K562 (cell line): ENCODE data around the gene DR1. TPM values are rescaled to one million over a fixed set of nuclear protein-coding genes. Genes with fewer than 3 reads are reported as not detected.

Source experiments
- ATAC-seq: fragments of 200-7000 bp; cut with Tn5 transposase; 3 replicates; pipeline ENCODE4 v1.9.1; 2020; ENCODE audit warnings: moderate library complexity
- BruUV-seq: library from RNA; stranded (reverse); fragments of 400-500 nt; replicated peaks from 2 replicates; lab custom pipeline; 2021; lab: Mats Ljungman, UMichigan
- CTCF ChIA-PET: fragments of 300-600 bp; formaldehyde crosslinking; extraction: SDS; loops from one replicate; lab custom pipeline; 2021; ENCODE audit warnings: low intra/inter-chr PET ratio; lab: Yijun Ruan, JAX
- POLR2A ChIA-PET: fragments of 300-600, 350-650 bp; sonication (Branson Sonifier 250); formaldehyde crosslinking; extraction: SDS; loops from one replicate; lab custom pipeline; 2021; ENCODE audit warnings: antibody characterized with exemption, inconsistent platforms; lab: Yijun Ruan, JAX
- DNase-seq, 4 experiments: peaks; one replicate each; pipeline versions ENCODE4 v3.0.0 to v3.0.0-alpha.2; 2011 to 2018; ENCODE audit warnings: low spot score in 3 of 4, mixed read lengths in 3 of 4; ENCODE audit errors: extremely low read depth in 1 of 4
- FAIRE-seq: peaks from 2 replicates; lab custom pipeline; 2011; peaks lifted over from hg19 to GRCh38; lab: Jason Lieb, UNC
- H2AFZ ChIP-seq: 2 replicates; pipeline ENCODE4 v1.6.0; 2011; ENCODE audit warnings: low read depth, low read length, control low read depth, inconsistent platforms
- H3K27ac ChIP-seq: fragments of 200-600 bp; 3 replicates; pipeline ENCODE4 v1.8.0; 2011; ENCODE audit warnings: low read depth, mild to moderate bottlenecking, control low read depth, inconsistent platforms, low read length, moderate library complexity, mixed read lengths; ENCODE audit errors: extremely low read depth
- H3K27me3 ChIP-seq, 2 experiments: fragments of 300-600 bp in 1 of 2; 2 replicates in 1 of 2; 3 replicates in 1 of 2; pipeline versions ENCODE4 v1.6.0 to v1.8.0; 2011; ENCODE audit warnings: inconsistent platforms in 2 of 2, low read length in 2 of 2, mild to moderate bottlenecking in 1 of 2, mixed read lengths in 1 of 2, moderate library complexity in 1 of 2; ENCODE audit not compliant: control insufficient read depth in 2 of 2, insufficient read depth in 2 of 2
- H3K36me3 ChIP-seq: fragments of 300-600 bp; 3 replicates; pipeline ENCODE4 v1.8.0; 2011; ENCODE audit warnings: mild to moderate bottlenecking, low read length, inconsistent platforms; ENCODE audit not compliant: control insufficient read depth, insufficient read depth
- H3K4me1 ChIP-seq, 2 experiments: fragments of 200-600 bp in 1 of 2; replicated peaks in 1 of 2; 2 replicates in 1 of 2; 3 replicates in 1 of 2; pipeline versions ENCODE4 v1.5.1 to v1.8.0; 2011; ENCODE audit warnings: inconsistent platforms in 2 of 2, low read length in 2 of 2, mild to moderate bottlenecking in 1 of 2, mixed read lengths in 1 of 2, moderate library complexity in 1 of 2; ENCODE audit not compliant: control insufficient read depth in 2 of 2, insufficient read depth in 2 of 2
- H3K4me2 ChIP-seq: 2 replicates; pipeline ENCODE4 v1.6.1; 2011; ENCODE audit warnings: low read length, control low read depth, inconsistent platforms, mixed read lengths; ENCODE audit not compliant: insufficient read depth
- H3K4me3 ChIP-seq: fragments of 200-600 bp; sonication (generic), shearing (Covaris generic); 2 replicates; pipeline ENCODE4 v1.5.1; 2016; ENCODE audit warnings: control low read depth, inconsistent platforms
- H3K79me2 ChIP-seq: fragments of 200-600 bp; 3 replicates; pipeline ENCODE4 v1.8.0; 2011; ENCODE audit warnings: low read length, inconsistent platforms; ENCODE audit not compliant: control insufficient read depth, insufficient read depth
- H3K9ac ChIP-seq, 2 experiments: 2 replicates each; pipeline versions ENCODE4 v1.6.0 to v1.6.1; 2011; ENCODE audit warnings: low read depth in 2 of 2, low read length in 2 of 2, control low read depth in 1 of 2, inconsistent platforms in 1 of 2, mild to moderate bottlenecking in 1 of 2, mixed read lengths in 1 of 2; ENCODE audit not compliant: insufficient read depth in 1 of 2
- H3K9me1 ChIP-seq: one replicate; pipeline ENCODE4 v1.6.0; 2011; ENCODE audit warnings: inconsistent platforms, mild to moderate bottlenecking, low read length, moderate library complexity; ENCODE audit not compliant: control insufficient read depth, insufficient read depth
- H3K9me3 ChIP-seq: replicated peaks from 2 replicates; pipeline ENCODE4 v1.5.1; 2011; ENCODE audit warnings: low read depth, low read length, inconsistent platforms; ENCODE audit not compliant: control insufficient read depth, insufficient read depth
- H4K20me1 ChIP-seq: replicated peaks from 2 replicates; pipeline ENCODE4 v1.6.1; 2011; ENCODE audit warnings: low read length, inconsistent platforms, mixed read lengths; ENCODE audit not compliant: control insufficient read depth, insufficient read depth
- BCL6 ChIP-seq: fragments of 250-450 bp; sonication (Bioruptor Pico); IDR thresholded peaks from 2 replicates; pipeline ENCODE4 v1.4.0; 2020
- IRF9 ChIP-seq: fragments of 450-650 bp; IDR thresholded peaks from 2 replicates; pipeline ENCODE4 v1.6.1; 2016; ENCODE audit warnings: missing biosample characterization, missing genetic modification characterization
- MBD2 ChIP-seq: sonication (generic); IDR thresholded peaks from 2 replicates; pipeline ENCODE4 v1.6.1; 2016; ENCODE audit warnings: low read depth, borderline replicate concordance
- TAF15 ChIP-seq: fragments of 200-400 bp; formaldehyde crosslinking; IDR thresholded peaks from 2 replicates; pipeline ENCODE4 v1.6.1; 2017; ENCODE audit warnings: mild to moderate bottlenecking, low read depth, low read length, moderate library complexity
- TRIM24 ChIP-seq, 2 experiments: fragments of 450-650 bp; IDR thresholded peaks; 2 replicates each; pipeline ENCODE4 v1.6.1; 2016
- YBX1 ChIP-seq: fragments of 450-650 bp; IDR thresholded peaks from 2 replicates; pipeline ENCODE4 v1.7.1; 2016; ENCODE audit warnings: mild to moderate bottlenecking
- ZNF121 ChIP-seq: sonication (generic); formaldehyde crosslinking; conservative IDR thresholded peaks from 2 replicates; pipeline ENCODE4 v1.8.0; 2022; ENCODE audit warnings: missing genetic modification reagents
- ZNF512 ChIP-seq: IDR thresholded peaks from 2 replicates; pipeline ENCODE4 v1.6.1; 2016; ENCODE audit warnings: missing genetic modification characterization, missing compliant biosample characterization
- WGBS: fragments of 100-300 bp; shearing (Covaris generic); methylation state at CpG from one replicate; pipeline ENCODE4 v1.1.6; 2016; ENCODE audit warnings: low coverage, mixed read lengths; ENCODE audit not compliant: insufficient coverage; ENCODE audit errors: missing lambda C conversion rate; 5-methylcytosine and 5-hydroxymethylcytosine counted together
- in situ Hi-C: fragments of 300-500 bp; cut with MboI; formaldehyde crosslinking; loops from 4 replicates; pipeline ENCODE4 v1.15.0; 2018; ENCODE audit warnings: inconsistent platforms, mixed read lengths
- intact Hi-C: fragments of 100-400 bp; cut with micrococcal nuclease; formaldehyde crosslinking; loops from 2 replicates; pipeline ENCODE4 v1.14.2; 2022
- polyA plus RNA-seq, 8 experiments: library from polyadenylated mRNA; depleted of rRNA in 4 of 8; stranded (reverse) in 5 of 8; unstranded in 3 of 8; fragments of >200 nt; fragmentation: Nextera tagmentation in 2 of 8; fragmentation: Illumina TruSeq in 1 of 8; extraction: Ambion mirVana in 2 of 8; extraction: Trizol in 1 of 8; gene quantifications; 2 replicates each; pipeline versions ENCODE4 v1.2.1 to v1.2.3, GENCODE V29; 2011 to 2014; ENCODE audit warnings: inconsistent platforms in 1 of 8, missing spikeins in 1 of 8
- total RNA-seq, 7 experiments: library from RNA; depleted of rRNA in 6 of 7; stranded (reverse); fragments of >200 nt in 6 of 7; fragmentation: Illumina TruSeq in 2 of 7; extraction: Trizol in 2 of 7; gene quantifications; 2 replicates each; pipeline versions ENCODE4 v1.2.1 to v1.2.3, GENCODE V29; 2011 to 2021; ENCODE audit warnings: low replicate concordance in 1 of 7

Gene DR1
- total and polyA plus RNA-seq, 9 of the 15 experiments (the other 6 are each of a cell fraction or from before 2014, with no cell fraction given), result 8.1 to 78.8 (median 46.3) TPM

- no peak for TF ChIP-seq IRF9 (tag)
- TF ChIP-seq YBX1, result no peak
- TF ChIP-seq BCL6 (CRISPR knock-in tag), result no peak
- TF ChIP-seq TRIM24 (IDR thresholded peaks at IDR 0.05), result no peak
- no peak for TF ChIP-seq TAF15
- no peak for TF ChIP-seq MBD2
Observed at GRCh38 chr1:93301131-93301530, 44.6 kb upstream of the DR1 start (continued).

GRCh38 chr1:93302078-93302477 lies 43.6 kb upstream of the DR1 start:
- H3K79me2 ChIP-seq, result no peaks in the 10 kb centered on the region
- H3K9me1 ChIP-seq, result no peaks in the 10 kb centered on the region
- H3K4me3 ChIP-seq, result no peak overlapping the region
- H3K9ac ChIP-seq, result no peak overlapping the region
- H3K4me2 ChIP-seq, result no peak overlapping the region
- ChIA-PET POLR2A (interaction anchor here (0.9 kb wide), 1 partner anchor 68 kb away, joined by 3 read pairs; no protein-coding TSS in a partner anchor), CTCF (no interaction called here)
- 58% methylated on average over 5 of the region's 5 CpGs for WGBS
- intact Hi-C loops, result loop anchor here (5.0 kb wide), 2 partner anchors 45 to 225 kb away; partner anchors contain the start of genes DR1 and MTF2
- in situ Hi-C loops, result loop anchor here (10.0 kb wide), 2 partner anchors 133 to 323 kb away; no protein-coding TSS in a partner anchor
- H3K27me3 ChIP-seq, result no peaks in the 10 kb centered on the region
- H2AFZ ChIP-seq, result no peak overlapping the region
- H4K20me1 ChIP-seq, result no peaks in the 10 kb centered on the region
- FAIRE-seq (no peak), DNase-seq (no peak), ATAC-seq (no peak)
- no peak overlapping the region for H3K27ac ChIP-seq
- no peak for TF ChIP-seq ZNF512 (tag)
- TF ChIP-seq ZNF121 (CRISPR knock-in tag), result no peak
- no TSS peak for BruUV-seq
- H3K4me1 ChIP-seq, result peaks cover 0 to 3% of the 10 kb centered on the region in 2 experiments; a peak in 2 of 5 replicates
- no peaks in the 10 kb centered on the region for H3K9me3 ChIP-seq
- H3K36me3 ChIP-seq, result no peaks in the 10 kb centered on the region
